ENCODE data around the gene ARHGAP28.

DNA sequence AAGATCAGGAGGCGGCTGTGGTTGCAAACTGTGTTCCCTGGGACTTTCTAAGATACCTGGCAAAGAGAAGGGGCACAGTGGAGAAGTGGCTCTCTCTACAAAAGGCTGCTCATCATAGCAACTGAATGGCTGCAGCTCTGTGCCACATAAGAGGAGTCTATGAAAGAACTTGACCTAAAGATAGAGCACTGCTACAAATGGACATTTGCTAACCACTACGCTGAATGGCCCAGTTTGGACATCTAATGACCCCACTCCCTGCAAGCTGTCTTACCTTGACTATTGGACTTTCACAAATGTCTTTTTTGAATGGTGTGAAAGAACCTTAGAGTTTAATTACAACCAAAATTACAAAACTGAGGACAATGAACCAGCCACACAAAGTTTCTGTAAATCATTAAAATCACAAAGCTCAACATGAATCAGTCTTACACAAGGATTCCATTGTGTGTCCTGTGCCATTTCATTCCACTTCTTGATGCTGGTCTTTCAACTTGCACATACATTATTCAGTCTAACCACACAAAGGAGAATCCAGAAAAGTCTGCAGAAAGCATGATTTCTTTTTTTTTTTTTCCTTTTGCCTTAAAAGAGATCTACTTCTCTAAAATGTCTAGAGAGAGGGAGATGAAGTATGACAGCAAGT lies 234.1 kb downstream of the ARHGAP28 start:
- TF ChIP-seq EP300 (IDR thresholded peaks at IDR 0.05) (no peak), CTCF (IDR thresholded peaks at IDR 0.05) (no peak), POLR2AphosphoS5 (IDR thresholded peaks at IDR 0.05) (no peak), POLR2A (IDR thresholded peaks at IDR 0.05) (no peak)
